ENCODE results near the gene ARHGEF38.
A peak's percentile ranks its signal among the peaks of the same experiment; 100 is the strongest.

Gene ARHGEF38

DNA sequence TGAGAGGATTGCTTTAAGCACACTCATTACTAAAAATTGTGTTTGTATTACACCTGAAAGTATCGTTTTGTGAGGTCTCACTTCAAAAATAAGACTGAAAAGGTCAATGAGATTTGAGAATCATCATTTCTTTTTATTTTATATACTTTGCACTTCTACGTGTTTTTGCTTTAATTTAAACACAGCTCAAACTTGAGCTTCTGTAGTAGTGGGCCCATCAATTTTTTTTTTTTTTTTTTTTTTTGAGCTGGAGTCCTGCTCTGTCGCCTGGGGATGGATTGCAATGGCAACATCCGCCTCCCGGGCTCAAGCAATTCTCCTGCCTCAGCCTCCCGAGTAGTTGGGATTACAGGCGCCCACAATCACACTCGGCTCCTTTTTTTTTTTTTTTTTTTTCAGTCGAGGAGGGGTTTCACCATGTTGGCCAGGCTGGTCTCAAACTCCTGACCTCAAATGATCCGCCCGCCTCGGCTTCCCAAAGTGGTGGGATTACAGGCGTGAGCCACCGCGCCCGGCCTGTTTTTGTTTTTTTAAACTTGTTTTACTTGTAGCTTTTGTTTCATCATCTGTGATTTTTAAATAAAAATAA is 157.7 kb downstream of the ARHGEF38 start:
- TF ChIP-seq, protein P1, sequence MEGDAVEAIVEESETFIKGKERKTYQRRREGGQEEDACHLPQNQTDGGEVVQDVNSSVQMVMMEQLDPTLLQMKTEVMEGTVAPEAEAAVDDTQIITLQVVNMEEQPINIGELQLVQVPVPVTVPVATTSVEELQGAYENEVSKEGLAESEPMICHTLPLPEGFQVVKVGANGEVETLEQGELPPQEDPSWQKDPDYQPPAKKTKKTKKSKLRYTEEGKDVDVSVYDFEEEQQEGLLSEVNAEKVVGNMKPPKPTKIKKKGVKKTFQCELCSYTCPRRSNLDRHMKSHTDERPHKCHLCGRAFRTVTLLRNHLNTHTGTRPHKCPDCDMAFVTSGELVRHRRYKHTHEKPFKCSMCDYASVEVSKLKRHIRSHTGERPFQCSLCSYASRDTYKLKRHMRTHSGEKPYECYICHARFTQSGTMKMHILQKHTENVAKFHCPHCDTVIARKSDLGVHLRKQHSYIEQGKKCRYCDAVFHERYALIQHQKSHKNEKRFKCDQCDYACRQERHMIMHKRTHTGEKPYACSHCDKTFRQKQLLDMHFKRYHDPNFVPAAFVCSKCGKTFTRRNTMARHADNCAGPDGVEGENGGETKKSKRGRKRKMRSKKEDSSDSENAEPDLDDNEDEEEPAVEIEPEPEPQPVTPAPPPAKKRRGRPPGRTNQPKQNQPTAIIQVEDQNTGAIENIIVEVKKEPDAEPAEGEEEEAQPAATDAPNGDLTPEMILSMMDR (IDR thresholded peaks at IDR 0.05; ENCODE audit: control insufficient read depth, extremely low read depth, insufficient read depth), result no peak
- DNase-seq (ENCODE audit: low read depth), result no peak
- peak overlapping the region; percentile 83 for H3K4me3 ChIP-seq (ENCODE audit: low read depth, low read length)

DNA sequence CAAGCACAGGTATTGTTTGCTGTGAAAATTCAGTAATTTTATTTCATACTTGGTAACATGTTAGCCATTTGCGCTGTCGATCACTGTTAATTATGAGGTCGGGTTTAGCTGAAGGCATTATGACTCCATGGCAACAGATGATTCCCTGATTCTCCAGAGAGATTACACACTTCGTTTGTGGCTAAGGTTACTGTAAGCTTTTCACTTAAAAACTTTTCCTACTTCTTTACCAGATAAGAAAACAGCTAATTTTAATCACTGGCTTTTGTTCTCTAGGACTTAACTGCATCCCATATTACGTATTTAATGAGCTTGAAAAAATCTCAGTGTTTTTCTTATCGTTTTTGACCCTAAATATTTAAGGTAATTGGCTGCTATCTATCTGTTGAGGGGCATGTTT is 158.3 kb downstream of the ARHGEF38 start:
- no peak overlapping the region for H3K4me3 ChIP-seq (ENCODE audit: low read depth, low read length)
- TF ChIP-seq, protein P1 (IDR thresholded peaks at IDR 0.05; ENCODE audit: control insufficient read depth, extremely low read depth, insufficient read depth), result no peak
- no peak for DNase-seq (ENCODE audit: low read depth)

DNA sequence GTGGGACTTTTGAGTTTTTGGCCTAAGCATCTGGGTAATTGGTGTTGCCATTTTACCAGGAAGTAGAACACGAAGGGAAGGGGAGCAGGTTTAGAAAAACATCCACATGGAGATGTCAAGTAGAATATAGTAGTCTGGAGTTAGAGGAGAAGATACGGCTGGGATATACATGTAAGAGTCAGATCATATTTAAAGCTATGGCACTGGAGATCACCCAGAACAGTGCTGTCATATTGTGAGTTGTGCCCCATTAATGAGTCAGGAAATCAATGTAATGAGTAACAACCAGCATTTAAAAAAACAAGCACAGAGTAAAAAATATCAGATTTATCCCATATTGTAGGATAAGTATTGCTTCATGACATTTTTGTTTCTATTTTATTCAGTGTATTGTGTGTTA is 160.3 kb downstream of the ARHGEF38 start:
- no peak overlapping the region for H3K4me3 ChIP-seq (ENCODE audit: low read depth, low read length)
- DNase-seq (ENCODE audit: low read depth), result no peak
- TF ChIP-seq, protein P1 (IDR thresholded peaks at IDR 0.05; ENCODE audit: control insufficient read depth, extremely low read depth, insufficient read depth), result no peak

DNA sequence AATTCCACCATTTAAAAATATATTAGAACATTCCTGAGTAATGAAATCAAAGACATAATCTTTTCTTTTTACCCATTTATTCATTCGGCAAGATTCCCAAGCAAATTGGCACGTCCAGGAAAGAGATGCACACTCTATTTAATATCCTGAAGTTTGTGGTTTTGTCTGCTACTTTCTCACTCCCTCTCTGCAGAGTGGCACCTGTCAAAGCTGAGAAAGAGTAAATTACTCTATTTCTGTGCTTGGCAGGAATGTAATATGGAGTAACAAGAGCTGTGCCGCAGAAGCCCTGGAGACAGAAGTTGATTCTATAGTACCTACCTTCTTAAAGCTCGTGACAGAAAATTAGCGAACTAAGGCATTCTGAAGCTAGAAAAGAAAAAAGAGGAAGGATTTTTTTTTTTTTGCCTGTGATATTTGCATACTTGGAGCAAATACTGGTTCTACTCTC is 161.7 kb downstream of the ARHGEF38 start:
- TF ChIP-seq, protein P1 (IDR thresholded peaks at IDR 0.05; ENCODE audit: control insufficient read depth, extremely low read depth, insufficient read depth), result no peak
- H3K4me3 ChIP-seq (ENCODE audit: low read depth, low read length), result peak overlapping the region; percentile 26
- DNase-seq (ENCODE audit: low read depth), result no peak

DNA sequence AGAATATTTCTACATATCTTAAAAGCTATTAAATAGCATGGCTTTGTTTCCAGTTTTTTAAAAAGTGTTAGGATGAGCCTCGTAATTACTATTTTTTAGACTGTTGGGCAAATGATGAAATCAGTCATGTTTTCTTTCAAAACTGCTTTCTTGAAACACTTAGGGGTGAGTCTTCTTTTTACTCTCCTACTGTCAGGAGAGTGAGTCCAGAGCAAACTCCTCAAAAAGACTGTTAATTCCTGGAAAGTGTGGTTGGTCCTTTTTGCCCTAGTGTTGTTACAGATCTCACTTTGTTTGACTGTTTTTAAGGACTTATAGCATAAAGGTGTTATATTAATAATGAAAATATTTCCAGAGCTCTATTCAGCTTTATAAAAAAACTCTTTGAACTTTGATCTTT is 162.5 kb downstream of the ARHGEF38 start:
- TF ChIP-seq, protein P1 (IDR thresholded peaks at IDR 0.05; ENCODE audit: control insufficient read depth, extremely low read depth, insufficient read depth), result no peak
- no peak for DNase-seq (ENCODE audit: low read depth)

DNA sequence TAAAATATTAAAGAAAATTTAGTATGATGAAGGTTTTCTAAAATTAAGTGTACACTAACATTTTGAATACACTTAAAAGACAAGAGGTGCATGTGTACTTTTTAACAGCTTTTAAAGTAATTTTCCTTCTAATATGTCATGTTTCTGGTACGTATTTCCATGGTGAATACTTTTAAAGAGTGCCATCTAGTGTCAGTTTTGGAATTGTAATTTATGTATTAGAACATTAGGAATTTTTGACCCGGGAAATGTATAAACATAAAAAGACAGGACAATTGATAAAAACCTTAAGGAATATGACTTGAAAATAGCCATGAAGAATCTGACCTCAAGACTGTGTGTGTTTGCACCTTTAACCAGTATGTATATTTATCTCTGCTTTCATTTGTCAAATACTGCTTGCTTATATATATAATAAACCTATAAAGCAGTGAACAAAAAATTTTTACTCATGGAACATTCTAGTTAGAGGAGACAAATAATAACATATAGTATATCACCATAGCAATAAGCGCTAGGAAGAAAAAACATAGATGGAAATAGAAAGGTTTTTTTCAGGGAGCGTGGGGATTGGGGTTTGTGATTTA is 163.4 kb downstream of the ARHGEF38 start:
- DNase-seq (ENCODE audit: low read depth), result no peak
- H3K4me3 ChIP-seq (ENCODE audit: low read depth, low read length), result no peak overlapping the region
- TF ChIP-seq, protein P1 (IDR thresholded peaks at IDR 0.05; ENCODE audit: control insufficient read depth, extremely low read depth, insufficient read depth), result peak; percentile 46

More for the DNA sequence above, 162.5 kb downstream of the ARHGEF38 start:
- H3K4me3 ChIP-seq (ENCODE audit: low read depth, low read length), result no peak overlapping the region

DNA sequence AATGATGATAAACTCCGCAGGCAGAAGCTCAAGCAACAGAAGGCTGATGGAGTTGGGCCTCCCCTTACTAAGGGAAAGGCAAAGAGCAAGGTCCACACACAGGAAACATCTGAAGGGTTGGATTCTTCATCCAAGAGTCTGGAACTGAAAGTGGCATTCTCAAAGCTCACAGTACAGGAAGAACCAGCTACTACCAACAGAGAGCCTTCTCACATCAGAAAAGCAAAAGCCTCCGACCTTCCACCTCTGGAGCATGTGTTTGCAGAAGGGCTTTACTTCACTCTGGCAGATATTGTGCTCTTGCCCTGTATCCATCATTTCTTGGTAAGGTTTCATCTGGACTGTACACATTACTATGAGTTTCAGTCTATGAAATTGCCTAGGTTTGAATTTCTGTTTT is 166.8 kb downstream of the ARHGEF38 start:
- no peak for DNase-seq (ENCODE audit: low read depth)
- H3K4me3 ChIP-seq (ENCODE audit: low read depth, low read length), result no peak overlapping the region
- TF ChIP-seq, protein P1 (IDR thresholded peaks at IDR 0.05; ENCODE audit: control insufficient read depth, extremely low read depth, insufficient read depth), result no peak

All from LNCaP clone FGC (cell line).